Lower leg skin (tissue), 3 donors: ENCODE measurements around the gene AKR1A1.

Experiments used
- CTCF ChIP-seq, 3 donors: fragments of 450-650 bp; IDR thresholded peaks; one replicate each; pipeline ENCODE4 v1.5.1; 2016; ENCODE audit warnings: antibody characterized with exemption in 3 of 3, mild to moderate bottlenecking in 3 of 3, moderate library complexity in 2 of 3
- POLR2A ChIP-seq, 2 donors: fragments of 450-650 bp; IDR thresholded peaks; one replicate each; pipeline ENCODE4 v1.6.1; 2016 to 2017; ENCODE audit warnings: antibody characterized with exemption in 2 of 2, mild to moderate bottlenecking in 1 of 2, moderate library complexity in 1 of 2

GRCh38 chr1:45583666-45584350 is 33.2 kb downstream of the AKR1A1 start, which contains the start of gene NASP:
- no peak for TF ChIP-seq CTCF (IDR thresholded peaks at IDR 0.05)
- TF ChIP-seq POLR2A (IDR thresholded peaks at IDR 0.05): no peak
